Adrenal gland (tissue), 5 donors: ENCODE data around the gene RBM5.

Experiments
- POLR2A ChIP-seq, 2 donors: fragments of 450-650 bp; IDR thresholded peaks; one replicate each; pipeline ENCODE4 v1.6.1; 2017; ENCODE audit warnings: antibody characterized with exemption in 2 of 2, mild to moderate bottlenecking in 2 of 2, moderate library complexity in 1 of 2
- TF ChIP-seq, protein P1 (sequence below), 6 experiments: fragments of 450-650 bp in 4 of 6; fragments of 200-600 bp in 2 of 6; sonication (generic) in 1 of 6; IDR thresholded peaks; 1 replicate in 5 of 6; 2 replicates in 1 of 6; pipeline versions ENCODE4 v1.5.1 to v1.8.0; 2016 to 2021; ENCODE audit warnings: antibody characterized with exemption in 6 of 6, mild to moderate bottlenecking in 2 of 6, moderate library complexity in 1 of 6
- donor health status: DM: no; HTN: no; CAD: no.

DNA sequence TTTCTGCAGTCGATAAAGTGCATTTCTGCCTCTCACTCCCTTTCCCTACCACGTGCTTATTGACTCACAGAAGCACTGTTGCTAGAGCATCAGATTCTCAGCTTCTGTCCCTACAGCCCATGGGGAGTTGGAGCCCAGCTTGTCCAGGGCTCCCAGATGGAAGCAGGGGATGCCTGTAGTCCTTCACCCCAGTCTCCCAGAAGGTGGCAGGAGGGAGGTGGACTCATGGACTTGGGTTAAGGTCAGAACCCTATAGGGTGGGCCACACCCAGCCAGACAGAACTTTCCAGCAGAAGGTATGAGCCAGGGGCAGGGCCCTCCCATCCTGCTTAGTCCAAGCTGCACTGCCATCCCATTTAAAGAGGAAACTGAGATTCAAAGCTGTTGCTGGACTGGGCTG lies 33.4 kb downstream of the RBM5 start:
- TF ChIP-seq, protein P1, sequence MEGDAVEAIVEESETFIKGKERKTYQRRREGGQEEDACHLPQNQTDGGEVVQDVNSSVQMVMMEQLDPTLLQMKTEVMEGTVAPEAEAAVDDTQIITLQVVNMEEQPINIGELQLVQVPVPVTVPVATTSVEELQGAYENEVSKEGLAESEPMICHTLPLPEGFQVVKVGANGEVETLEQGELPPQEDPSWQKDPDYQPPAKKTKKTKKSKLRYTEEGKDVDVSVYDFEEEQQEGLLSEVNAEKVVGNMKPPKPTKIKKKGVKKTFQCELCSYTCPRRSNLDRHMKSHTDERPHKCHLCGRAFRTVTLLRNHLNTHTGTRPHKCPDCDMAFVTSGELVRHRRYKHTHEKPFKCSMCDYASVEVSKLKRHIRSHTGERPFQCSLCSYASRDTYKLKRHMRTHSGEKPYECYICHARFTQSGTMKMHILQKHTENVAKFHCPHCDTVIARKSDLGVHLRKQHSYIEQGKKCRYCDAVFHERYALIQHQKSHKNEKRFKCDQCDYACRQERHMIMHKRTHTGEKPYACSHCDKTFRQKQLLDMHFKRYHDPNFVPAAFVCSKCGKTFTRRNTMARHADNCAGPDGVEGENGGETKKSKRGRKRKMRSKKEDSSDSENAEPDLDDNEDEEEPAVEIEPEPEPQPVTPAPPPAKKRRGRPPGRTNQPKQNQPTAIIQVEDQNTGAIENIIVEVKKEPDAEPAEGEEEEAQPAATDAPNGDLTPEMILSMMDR (IDR thresholded peaks at IDR 0.05): no peak
- TF ChIP-seq POLR2A (IDR thresholded peaks at IDR 0.05): no peak
